NCI-H187 (cell line): ENCODE measurements around the gene ARMC5.
"Not testable (repeated sequence)": the region's sequence is repeated elsewhere in the genome, so short reads cannot be mapped to it uniquely, and the experiment has no call there.

Experiments
- DNase-seq, 2 experiments: peaks; one replicate each; lab custom pipeline; 2025; lab: John Stamatoyannopoulos, UW

ARMC5 gene

DNA sequence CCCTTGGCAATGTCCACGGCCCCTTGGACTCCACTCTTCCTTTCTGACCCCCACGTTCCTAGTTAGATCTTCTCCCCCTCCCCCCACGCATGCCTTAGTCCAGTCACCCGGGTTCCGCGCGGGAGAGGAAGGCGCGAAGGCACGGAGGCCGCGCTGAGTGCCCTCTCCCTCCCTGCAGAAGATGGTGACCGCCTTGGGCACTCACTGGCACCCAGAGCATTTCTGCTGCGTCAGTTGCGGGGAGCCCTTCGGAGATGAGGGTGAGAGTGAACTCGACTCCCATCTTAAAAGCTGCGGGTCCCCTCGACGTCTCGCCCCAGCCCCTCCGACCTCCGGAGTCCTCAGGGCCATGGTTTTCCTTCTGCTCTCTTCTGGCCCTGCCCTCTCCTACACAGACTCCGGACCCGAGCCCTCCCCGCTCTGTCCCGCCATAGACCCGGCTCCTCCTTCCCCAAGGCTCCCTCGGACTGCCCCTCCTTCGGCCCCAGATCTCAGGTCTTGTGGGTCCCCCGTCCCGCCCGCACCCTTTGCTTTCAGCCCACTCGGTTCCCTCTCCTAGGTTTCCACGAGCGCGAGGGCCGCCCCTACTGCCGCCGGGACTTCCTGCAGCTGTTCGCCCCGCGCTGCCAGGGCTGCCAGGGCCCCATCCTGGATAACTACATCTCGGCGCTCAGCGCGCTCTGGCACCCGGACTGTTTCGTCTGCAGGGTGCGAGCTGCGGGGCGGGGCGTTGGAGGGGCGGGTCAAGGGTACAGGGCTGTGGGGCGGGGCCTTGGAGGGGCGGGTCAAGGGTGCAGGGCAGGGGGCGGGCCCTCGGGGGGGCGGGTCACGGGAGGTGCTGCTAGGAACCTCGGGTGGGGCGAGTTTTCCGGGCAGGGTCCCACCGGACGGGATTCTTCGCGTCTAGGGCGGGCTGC, 17.3 kb downstream of the ARMC5 start:
- DNase-seq = no peak

DNA sequence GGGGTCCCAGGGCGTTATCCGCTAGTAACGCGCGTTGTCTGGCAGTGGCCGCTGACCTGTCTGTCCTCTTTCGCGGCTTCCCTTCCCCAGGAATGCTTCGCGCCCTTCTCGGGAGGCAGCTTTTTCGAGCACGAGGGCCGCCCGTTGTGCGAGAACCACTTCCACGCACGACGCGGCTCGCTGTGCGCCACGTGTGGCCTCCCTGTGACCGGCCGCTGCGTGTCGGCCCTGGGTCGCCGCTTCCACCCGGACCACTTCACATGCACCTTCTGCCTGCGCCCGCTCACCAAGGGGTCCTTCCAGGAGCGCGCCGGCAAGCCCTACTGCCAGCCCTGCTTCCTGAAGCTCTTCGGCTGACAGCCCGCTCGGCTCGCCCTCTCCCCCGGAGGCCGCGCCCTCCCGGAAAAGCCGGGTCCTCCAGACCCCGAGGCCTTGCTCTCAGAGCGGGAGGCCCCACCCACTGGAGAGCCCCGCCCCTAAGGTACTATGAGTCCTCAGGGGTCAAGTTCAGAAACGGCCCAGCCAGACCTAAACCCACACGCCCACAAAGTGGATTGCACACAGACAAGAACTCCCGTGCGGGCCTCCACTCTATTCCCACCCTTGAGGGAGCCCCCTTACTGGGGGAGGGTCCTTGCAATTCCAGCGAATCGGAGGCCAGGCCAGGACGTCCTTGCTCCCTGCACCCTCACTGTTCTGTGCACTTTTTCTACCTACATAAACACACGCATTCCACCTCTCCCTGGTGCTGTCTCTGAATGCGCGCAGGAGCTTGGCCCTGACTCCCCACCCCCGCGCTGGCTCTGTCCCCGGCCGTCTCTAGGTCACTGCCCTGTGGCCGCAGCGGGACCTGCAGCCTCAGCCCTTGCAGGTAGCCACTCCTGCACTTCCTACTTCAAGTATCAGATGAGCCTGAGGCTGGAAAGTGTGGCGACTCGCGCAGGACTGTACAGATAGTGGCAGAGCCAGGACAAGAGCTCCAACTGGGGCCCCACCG, 18.2 kb downstream of the ARMC5 start:
- DNase-seq = no peak

GRCh38 chr16:31478956-31479355, 19.7 kb downstream of the ARMC5 start:
- no peak for DNase-seq

- no peak for DNase-seq
Observed at GRCh38 chr16:31479751-31480150, 20.4 kb downstream of the ARMC5 start.

DNA sequence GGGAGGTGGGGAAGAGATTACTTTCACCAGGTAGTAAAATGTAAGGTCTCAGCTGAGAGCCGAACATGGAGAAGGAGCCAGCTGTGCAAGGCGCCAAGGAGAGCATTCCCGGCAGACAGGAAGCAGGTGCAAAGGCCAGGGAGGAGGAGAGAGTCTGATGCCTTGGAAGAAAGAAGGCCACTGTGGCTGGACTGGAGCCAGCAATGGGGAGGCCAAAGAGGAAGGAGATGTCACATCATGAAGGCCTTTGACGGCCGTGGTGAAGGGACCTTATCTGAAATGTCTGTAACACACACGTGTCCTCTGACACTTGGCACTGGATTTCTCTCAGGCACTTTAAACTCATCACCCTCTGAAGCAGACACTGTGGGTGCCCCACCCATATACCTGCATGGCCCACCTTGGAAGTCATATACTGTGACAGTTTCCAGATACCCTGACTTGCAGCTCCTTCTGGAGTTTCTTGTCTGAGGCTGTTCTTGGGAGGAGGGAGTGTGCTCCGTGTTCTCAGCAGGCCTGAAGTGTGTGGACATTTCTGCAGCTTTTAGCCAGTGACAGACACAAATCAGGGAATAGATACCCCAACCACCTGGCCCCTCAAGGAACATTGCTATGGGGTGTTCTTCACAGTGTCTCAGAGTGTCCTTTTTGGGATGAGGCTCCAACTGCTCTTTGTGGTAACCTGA, 21.7 kb downstream of the ARMC5 start:
- no peak for DNase-seq

- DNase-seq = no peak
Observed at GRCh38 chr16:31483081-31483480, 23.8 kb downstream of the ARMC5 start, which contains the start of gene SLC5A2. Gene SLC5A2 (plus strand): TSS chr16:31483123. CDS start chr16:31483137, 14 bp downstream.

GRCh38 chr16:31484048-31484447, 24.7 kb downstream of the ARMC5 start:
- DNase-seq = not testable (repeated sequence)

GRCh38 chr16:31484491-31485171, 25.3 kb downstream of the ARMC5 start:
- no peak for DNase-seq

DNA sequence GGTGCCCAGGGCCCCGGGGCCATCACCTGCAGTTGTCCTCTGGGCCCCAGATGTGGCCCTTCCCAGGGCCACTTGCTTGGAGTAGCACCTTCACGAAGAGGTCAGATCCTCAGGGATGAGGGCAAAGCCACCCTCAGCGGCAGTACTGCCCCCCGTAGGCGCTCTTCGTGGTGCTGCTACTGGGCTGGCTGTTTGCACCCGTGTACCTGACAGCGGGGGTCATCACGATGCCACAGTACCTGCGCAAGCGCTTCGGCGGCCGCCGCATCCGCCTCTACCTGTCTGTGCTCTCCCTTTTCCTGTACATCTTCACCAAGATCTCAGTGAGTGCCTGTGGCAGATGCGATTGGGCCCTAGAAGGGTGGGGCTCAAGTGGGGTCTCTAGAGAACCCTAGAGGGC, 26.3 kb downstream of the ARMC5 start:
- no peak for DNase-seq

DNA sequence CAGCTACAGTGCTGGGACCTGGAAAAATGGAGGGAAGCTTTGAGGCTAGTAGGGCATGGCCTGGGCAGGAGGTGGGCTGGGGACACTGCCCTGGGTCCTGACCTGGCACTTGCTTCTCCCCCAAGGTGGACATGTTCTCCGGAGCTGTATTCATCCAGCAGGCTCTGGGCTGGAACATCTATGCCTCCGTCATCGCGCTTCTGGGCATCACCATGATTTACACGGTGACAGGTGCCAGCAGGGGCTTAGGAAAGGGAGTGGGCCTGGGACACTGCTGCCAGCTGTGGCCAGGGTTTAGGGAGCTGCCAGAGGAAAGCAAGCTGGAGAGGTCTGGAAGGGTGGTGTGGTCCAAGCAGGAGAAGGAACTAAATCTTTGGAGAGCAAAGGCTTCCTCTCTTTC, 26.7 kb downstream of the ARMC5 start:
- no peak for DNase-seq

GRCh38 chr16:31487071-31487719, 27.9 kb downstream of the ARMC5 start:
- no peak for DNase-seq

- DNase-seq = no peak
Observed at GRCh38 chr16:31487720-31488467, 28.6 kb downstream of the ARMC5 start.

DNA sequence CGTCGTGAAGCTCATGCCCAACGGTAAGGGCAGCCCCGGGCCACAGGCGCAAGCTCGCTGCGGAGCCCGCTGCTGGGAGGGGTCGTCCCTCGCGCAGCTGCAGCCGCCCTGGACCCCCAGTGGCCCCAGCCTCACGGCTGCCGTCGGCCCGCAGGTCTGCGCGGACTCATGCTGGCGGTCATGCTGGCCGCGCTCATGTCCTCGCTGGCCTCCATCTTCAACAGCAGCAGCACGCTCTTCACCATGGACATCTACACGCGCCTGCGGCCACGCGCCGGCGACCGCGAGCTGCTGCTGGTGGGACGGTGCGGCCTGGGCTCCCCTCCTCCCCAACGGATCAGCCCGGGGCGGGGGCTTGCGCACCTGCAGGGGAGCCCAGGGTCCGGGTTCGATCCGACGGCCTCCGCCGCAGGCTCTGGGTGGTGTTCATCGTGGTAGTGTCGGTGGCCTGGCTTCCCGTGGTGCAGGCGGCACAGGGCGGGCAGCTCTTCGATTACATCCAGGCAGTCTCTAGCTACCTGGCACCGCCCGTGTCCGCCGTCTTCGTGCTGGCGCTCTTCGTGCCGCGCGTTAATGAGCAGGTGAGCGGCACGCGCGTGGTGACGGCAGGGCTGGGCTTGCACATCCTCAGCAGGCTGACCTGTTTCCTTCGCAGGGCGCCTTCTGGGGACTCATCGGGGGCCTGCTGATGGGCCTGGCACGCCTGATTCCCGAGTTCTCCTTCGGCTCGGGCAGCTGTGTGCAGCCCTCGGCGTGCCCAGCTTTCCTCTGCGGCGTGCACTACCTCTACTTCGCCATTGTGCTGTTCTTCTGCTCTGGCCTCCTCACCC, 29.4 kb downstream of the ARMC5 start:
- no peak for DNase-seq

- no peak for DNase-seq
Observed at GRCh38 chr16:31489298-31489564, 29.9 kb downstream of the ARMC5 start.

DNA sequence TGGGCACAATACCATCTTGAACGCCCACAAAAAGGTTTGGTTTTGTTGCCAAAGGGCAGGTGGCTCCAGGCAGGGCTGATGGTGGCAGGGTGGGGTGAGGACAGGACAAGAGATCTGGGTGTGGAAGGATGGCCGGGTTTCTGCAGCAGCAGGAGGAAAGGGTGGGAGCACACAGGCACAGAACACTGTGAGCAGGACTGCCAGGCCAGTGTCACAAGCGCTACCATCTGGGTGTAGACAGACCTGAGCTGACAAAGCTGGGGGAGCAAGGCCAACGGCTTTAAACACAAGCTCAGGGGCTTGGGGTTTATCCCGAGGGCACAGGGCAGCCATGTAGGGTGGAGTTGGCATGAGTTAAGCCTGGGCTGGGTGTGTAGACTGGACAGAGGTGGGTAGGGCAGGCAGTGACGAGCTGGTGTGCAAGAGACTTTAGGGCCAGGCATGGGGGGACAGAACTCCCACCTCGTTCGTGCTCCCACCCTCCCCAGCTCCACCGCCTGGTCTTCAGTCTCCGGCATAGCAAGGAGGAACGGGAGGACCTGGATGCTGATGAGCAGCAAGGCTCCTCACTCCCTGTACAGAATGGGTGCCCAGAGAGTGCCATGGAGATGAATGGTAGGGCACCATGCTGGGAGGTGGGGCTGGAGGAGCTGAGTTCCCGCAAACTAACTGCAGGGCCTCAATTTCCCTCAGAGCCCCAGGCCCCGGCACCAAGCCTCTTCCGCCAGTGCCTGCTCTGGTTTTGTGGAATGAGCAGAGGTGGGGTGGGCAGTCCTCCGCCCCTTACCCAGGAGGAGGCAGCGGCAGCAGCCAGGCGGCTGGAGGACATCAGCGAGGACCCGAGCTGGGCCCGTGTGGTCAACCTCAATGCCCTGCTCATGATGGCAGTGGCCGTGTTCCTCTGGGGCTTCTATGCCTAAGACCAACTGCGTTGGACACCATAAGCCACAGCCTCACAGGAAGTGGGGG, 30.6 kb downstream of the ARMC5 start:
- DNase-seq = no peak

DNA sequence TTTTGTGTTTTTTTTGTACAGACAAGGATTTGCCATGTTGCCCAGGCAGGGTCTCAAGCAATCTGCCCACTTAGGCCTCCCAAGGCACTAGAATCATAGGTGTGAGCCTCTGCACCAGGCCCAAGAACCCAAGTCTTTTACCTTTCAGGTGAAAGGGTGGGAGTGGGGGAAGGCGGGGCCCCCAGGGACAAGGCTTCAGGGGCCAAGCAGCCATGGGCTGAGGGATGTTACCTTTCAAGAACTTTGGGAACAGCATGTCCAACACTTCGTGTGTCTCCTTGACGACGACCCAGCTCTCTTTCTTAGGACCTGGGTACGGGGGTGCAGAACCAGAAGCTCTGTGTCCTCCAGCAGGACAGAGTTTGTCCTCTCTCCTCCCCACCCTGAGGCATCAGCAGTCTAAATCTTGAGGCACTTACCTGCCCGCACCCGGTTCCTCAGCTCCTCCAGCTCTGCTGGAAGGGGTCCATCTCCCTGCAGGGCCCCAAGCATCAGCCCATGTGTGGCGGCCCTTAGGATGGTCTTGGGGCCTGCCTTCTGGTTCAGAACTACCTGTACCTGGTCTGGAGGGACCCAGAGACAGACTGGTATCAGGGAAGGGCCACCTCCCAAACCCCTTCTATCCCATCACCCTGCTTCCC, 32.6 kb downstream of the ARMC5 start:
- DNase-seq = no peak

- no peak for DNase-seq
Observed at GRCh38 chr16:31493506-31494125, 34.3 kb downstream of the ARMC5 start.
